GM19351 (cell line): ENCODE data around the gene SNX19.
"Not testable (repeated sequence)": the region's sequence is repeated elsewhere in the genome, so short reads cannot be mapped to it uniquely, and the experiment has no call there.

ENCODE experiments used
- ATAC-seq: cut with Tn5 transposase; IDR thresholded peaks from one replicate; pipeline ENCODE4 v1.9.1; 2021; ENCODE audit warnings: mild to moderate bottlenecking, moderate library complexity; ENCODE audit not compliant: unreplicated experiment

SNX19 gene

GRCh38 chr11:130916238-130916855, at the start of gene SNX19:
TSS of gene SNX19 (minus strand) at chr11:130916479. CDS start at chr11:130915939, 540 bp downstream.
- peak; percentile 99 for ATAC-seq

- no peak for ATAC-seq
These were observed 47.9 kb upstream of the SNX19 start for GRCh38 chr11:130964058-130964792.

GRCh38 chr11:130947889-130948288, 31.6 kb upstream of the SNX19 start:
- no peak for ATAC-seq

- ATAC-seq, result no peak
These were observed 31.2 kb upstream of the SNX19 start for GRCh38 chr11:130947481-130947880.

- ATAC-seq, result no peak
These were observed 30.8 kb upstream of the SNX19 start for GRCh38 chr11:130947058-130947457.

- no peak for ATAC-seq
These were observed 29.6 kb upstream of the SNX19 start for GRCh38 chr11:130945896-130946295.

GRCh38 chr11:130940706-130941105, 24.4 kb upstream of the SNX19 start:
- no peak for ATAC-seq

- no peak for ATAC-seq
These were observed 20.8 kb upstream of the SNX19 start for GRCh38 chr11:130937051-130937450.

- ATAC-seq, result no peak
These were observed 15.9 kb upstream of the SNX19 start for GRCh38 chr11:130932086-130932712.

- no peak for ATAC-seq
These were observed 8.5 kb upstream of the SNX19 start for GRCh38 chr11:130924750-130925149.

- ATAC-seq, result not testable (repeated sequence)
These were observed 4.3 kb upstream of the SNX19 start for GRCh38 chr11:130920612-130921011.

- no peak for ATAC-seq
These were observed 1.8 kb upstream of the SNX19 start for GRCh38 chr11:130918081-130918480.

GRCh38 chr11:130916910-130917309, 631 bp upstream of the SNX19 start:
- ATAC-seq, result no peak

- ATAC-seq, result no peak
These were observed 559 bp downstream of the SNX19 start for GRCh38 chr11:130915603-130916237.

GRCh38 chr11:130913268-130913667, 3.0 kb downstream of the SNX19 start:
- ATAC-seq, result no peak

- ATAC-seq, result no peak
These were observed 3.7 kb downstream of the SNX19 start for GRCh38 chr11:130912552-130912951.

- no peak for ATAC-seq
These were observed 5.0 kb downstream of the SNX19 start for GRCh38 chr11:130911306-130911705.

- ATAC-seq, result no peak
These were observed 6.6 kb downstream of the SNX19 start for GRCh38 chr11:130909650-130910049.

GRCh38 chr11:130908770-130909625, 7.3 kb downstream of the SNX19 start:
- no peak for ATAC-seq

- ATAC-seq, result no peak
These were observed 8.2 kb downstream of the SNX19 start for GRCh38 chr11:130908061-130908460.

- no peak for ATAC-seq
These were observed 9.1 kb downstream of the SNX19 start for GRCh38 chr11:130907229-130907628.
